ENCODE data around the gene PRDM5.

The PRDM5 gene

GRCh38 chr4:120691106-120691505 lies 231.4 kb downstream of the PRDM5 start:
- no peak for TF ChIP-seq POLR2A (IDR thresholded peaks at IDR 0.05; ENCODE audit: low read length)
- TF ChIP-seq GATA1 (IDR thresholded peaks at IDR 0.05; ENCODE audit: low read depth, low read length) = no peak
- DNase-seq = no peak

GRCh38 chr4:120688791-120689190 lies 233.7 kb downstream of the PRDM5 start:
- no peak for DNase-seq
- no peak for TF ChIP-seq POLR2A (IDR thresholded peaks at IDR 0.05; ENCODE audit: low read length)
- no peak for TF ChIP-seq GATA1 (IDR thresholded peaks at IDR 0.05; ENCODE audit: low read depth, low read length)

- no peak for DNase-seq
- TF ChIP-seq GATA1 (IDR thresholded peaks at IDR 0.05; ENCODE audit: low read depth, low read length) (no peak), POLR2A (IDR thresholded peaks at IDR 0.05; ENCODE audit: low read length) (no peak)
Observed at GRCh38 chr4:120685756-120686278, 236.7 kb downstream of the PRDM5 start.

GRCh38 chr4:120683897-120684540 lies 238.5 kb downstream of the PRDM5 start:
- no peak for DNase-seq

GRCh38 chr4:120682981-120683380 lies 239.5 kb downstream of the PRDM5 start:
- TF ChIP-seq GATA1 (IDR thresholded peaks at IDR 0.05; ENCODE audit: low read depth, low read length) (no peak), POLR2A (IDR thresholded peaks at IDR 0.05; ENCODE audit: low read length) (no peak)
- no peak for DNase-seq

More at GRCh38 chr4:120683897-120684540, 238.5 kb downstream of the PRDM5 start:
- no peak for TF ChIP-seq GATA1 (IDR thresholded peaks at IDR 0.05; ENCODE audit: low read depth, low read length)
- TF ChIP-seq POLR2A (IDR thresholded peaks at IDR 0.05; ENCODE audit: low read length) = no peak

- no peak for DNase-seq
- no peak for TF ChIP-seq GATA1 (IDR thresholded peaks at IDR 0.05; ENCODE audit: low read depth, low read length)
- no peak for TF ChIP-seq POLR2A (IDR thresholded peaks at IDR 0.05; ENCODE audit: low read length)
Observed at GRCh38 chr4:120680647-120681228, 241.8 kb downstream of the PRDM5 start.

GRCh38 chr4:120673696-120674095 lies 248.8 kb downstream of the PRDM5 start:
- no peak for DNase-seq
- TF ChIP-seq GATA1 (IDR thresholded peaks at IDR 0.05; ENCODE audit: low read depth, low read length) (no peak), POLR2A (IDR thresholded peaks at IDR 0.05; ENCODE audit: low read length) (no peak)

- no peak for DNase-seq
Observed at GRCh38 chr4:120672558-120673147, 249.9 kb downstream of the PRDM5 start.

GRCh38 chr4:120672076-120672475 lies 250.4 kb downstream of the PRDM5 start:
- DNase-seq = no peak
- no peak for TF ChIP-seq POLR2A (IDR thresholded peaks at IDR 0.05; ENCODE audit: low read length)
- no peak for TF ChIP-seq GATA1 (IDR thresholded peaks at IDR 0.05; ENCODE audit: low read depth, low read length)

More at GRCh38 chr4:120672558-120673147, 249.9 kb downstream of the PRDM5 start:
- TF ChIP-seq POLR2A (IDR thresholded peaks at IDR 0.05; ENCODE audit: low read length) = no peak
- TF ChIP-seq GATA1 (IDR thresholded peaks at IDR 0.05; ENCODE audit: low read depth, low read length) = no peak

- TF ChIP-seq POLR2A (IDR thresholded peaks at IDR 0.05; ENCODE audit: low read length) = no peak
- TF ChIP-seq GATA1 (IDR thresholded peaks at IDR 0.05; ENCODE audit: low read depth, low read length) = no peak
- DNase-seq = no peak
Observed at GRCh38 chr4:120671538-120671937, 251.0 kb downstream of the PRDM5 start.

- TF ChIP-seq POLR2A (IDR thresholded peaks at IDR 0.05; ENCODE audit: low read length) = no peak
- TF ChIP-seq GATA1 (IDR thresholded peaks at IDR 0.05; ENCODE audit: low read depth, low read length) = no peak
- no peak for DNase-seq
Observed at GRCh38 chr4:120667102-120667501, 255.4 kb downstream of the PRDM5 start.

- TF ChIP-seq POLR2A (IDR thresholded peaks at IDR 0.05; ENCODE audit: low read length) (no peak), GATA1 (IDR thresholded peaks at IDR 0.05; ENCODE audit: low read depth, low read length) (no peak)
Observed at GRCh38 chr4:120664851-120665250, 257.7 kb downstream of the PRDM5 start.

GRCh38 chr4:120659616-120660170 lies 262.8 kb downstream of the PRDM5 start:
- TF ChIP-seq POLR2A (IDR thresholded peaks at IDR 0.05; ENCODE audit: low read length) (no peak), GATA1 (IDR thresholded peaks at IDR 0.05; ENCODE audit: low read depth, low read length) (no peak)
- DNase-seq = no peak

More at GRCh38 chr4:120664851-120665250, 257.7 kb downstream of the PRDM5 start:
- DNase-seq = no peak

GRCh38 chr4:120658772-120659171 lies 263.8 kb downstream of the PRDM5 start:
- no peak for DNase-seq
- no peak for TF ChIP-seq POLR2A (IDR thresholded peaks at IDR 0.05; ENCODE audit: low read length)
- TF ChIP-seq GATA1 (IDR thresholded peaks at IDR 0.05; ENCODE audit: low read depth, low read length) = no peak

Measured in erythroblast (primary cell).